Measurements from ENCODE around the gene SYTL1.

DNA sequence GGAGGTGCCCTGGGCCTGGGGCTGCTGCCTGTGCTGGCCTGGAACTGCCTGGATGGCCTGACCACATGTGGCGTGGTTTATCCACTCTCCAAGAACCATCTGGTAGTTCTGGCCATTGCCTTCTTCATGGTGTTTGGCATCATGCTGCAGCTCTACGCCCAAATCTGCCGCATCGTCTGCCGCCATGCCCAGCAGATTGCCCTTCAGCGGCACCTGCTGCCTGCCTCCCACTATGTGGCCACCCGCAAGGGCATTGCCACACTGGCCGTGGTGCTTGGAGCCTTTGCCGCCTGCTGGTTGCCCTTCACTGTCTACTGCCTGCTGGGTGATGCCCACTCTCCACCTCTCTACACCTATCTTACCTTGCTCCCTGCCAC is 52.4 kb downstream of the SYTL1 start:
- TF ChIP-seq CTCF (conservative IDR thresholded peaks at IDR 0.05; ENCODE audit: low read length), result no peak
- TF ChIP-seq EZH2phosphoT487 (IDR thresholded peaks at IDR 0.05; ENCODE audit: borderline replicate concordance, low read depth, low read length), result no peak

All from OCI-LY7 (cell line).